HG03135 (cell line): Measurements from ENCODE around the gene CCR6.

Source experiments
- ATAC-seq: cut with Tn5 transposase; IDR thresholded peaks from one replicate; pipeline ENCODE4 v1.9.1; 2021; ENCODE audit warnings: mild to moderate bottlenecking, moderate library complexity; ENCODE audit not compliant: unreplicated experiment

CCR6 gene

GRCh38 chr6:167140589-167141474, 17.9 kb downstream of the CCR6 start:
- no peak for ATAC-seq

GRCh38 chr6:167141667-167142432, 19.0 kb downstream of the CCR6 start:
- no peak for ATAC-seq

- no peak for ATAC-seq
Measured at GRCh38 chr6:167142433-167142761, 19.5 kb downstream of the CCR6 start.

- no peak for ATAC-seq
Measured at GRCh38 chr6:167143041-167143440, 20.1 kb downstream of the CCR6 start.

GRCh38 chr6:167145461-167145860, 22.6 kb downstream of the CCR6 start:
- no peak for ATAC-seq

GRCh38 chr6:167146135-167146534, 23.2 kb downstream of the CCR6 start:
- no peak for ATAC-seq

- ATAC-seq: no peak
Measured at GRCh38 chr6:167146977-167147376, 24.1 kb downstream of the CCR6 start.

GRCh38 chr6:167148021-167148420, 25.1 kb downstream of the CCR6 start:
- ATAC-seq: no peak

GRCh38 chr6:167148997-167149396, 26.1 kb downstream of the CCR6 start:
- ATAC-seq: no peak

- peak; percentile 50 for ATAC-seq
Measured at GRCh38 chr6:167150941-167151549, 28.1 kb downstream of the CCR6 start.

GRCh38 chr6:167151648-167152047, 28.8 kb downstream of the CCR6 start:
- no peak for ATAC-seq

GRCh38 chr6:167152862-167153261, 30.0 kb downstream of the CCR6 start:
- ATAC-seq: peak; percentile 34

- peak; percentile 51 for ATAC-seq
Measured at GRCh38 chr6:167153521-167153959, 30.6 kb downstream of the CCR6 start.

- ATAC-seq: no peak
Measured at GRCh38 chr6:167154291-167154690, 31.4 kb downstream of the CCR6 start.

- ATAC-seq: no peak
Measured at GRCh38 chr6:167154895-167155294, 32.0 kb downstream of the CCR6 start.

- no peak for ATAC-seq
Measured at GRCh38 chr6:167157414-167157813, 34.5 kb downstream of the CCR6 start.

GRCh38 chr6:167157863-167158262, 35.0 kb downstream of the CCR6 start, which contains the start of gene GPR31:
Gene GPR31, minus strand, starts transcription at chr6:167157980. Its CDS starts 149 bp downstream, at chr6:167157831.
- ATAC-seq: no peak

GRCh38 chr6:167161851-167162467, 39.1 kb downstream of the CCR6 start:
- ATAC-seq: no peak

- no peak for ATAC-seq
Measured at GRCh38 chr6:167162591-167162990, 39.7 kb downstream of the CCR6 start.

- ATAC-seq: no peak
Measured at GRCh38 chr6:167163476-167164011, 40.6 kb downstream of the CCR6 start.

GRCh38 chr6:167164261-167164660, 41.4 kb downstream of the CCR6 start:
- no peak for ATAC-seq
